Measurements from ENCODE around the gene SDK2.

SDK2 gene

DNA sequence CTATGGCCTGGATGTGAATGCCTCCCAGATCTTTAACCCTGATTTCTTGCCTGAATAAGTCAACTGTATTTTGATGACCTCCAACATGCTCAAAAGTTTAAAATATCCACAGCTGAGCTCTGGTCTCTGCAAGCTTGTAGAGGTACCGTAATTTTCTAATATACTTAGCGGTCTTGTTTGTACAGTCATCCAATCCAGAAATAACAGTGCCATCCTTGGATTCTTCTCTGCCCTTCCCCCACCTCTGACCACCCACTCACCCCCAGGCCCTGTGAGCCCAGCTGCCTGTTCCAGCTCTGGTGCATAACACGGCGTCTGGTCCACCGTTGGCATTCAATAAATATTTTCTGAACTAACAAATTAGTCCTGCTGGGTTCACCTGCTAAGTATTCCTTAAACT, 113.1 kb downstream of the SDK2 start:
- no peak for DNase-seq

DNA sequence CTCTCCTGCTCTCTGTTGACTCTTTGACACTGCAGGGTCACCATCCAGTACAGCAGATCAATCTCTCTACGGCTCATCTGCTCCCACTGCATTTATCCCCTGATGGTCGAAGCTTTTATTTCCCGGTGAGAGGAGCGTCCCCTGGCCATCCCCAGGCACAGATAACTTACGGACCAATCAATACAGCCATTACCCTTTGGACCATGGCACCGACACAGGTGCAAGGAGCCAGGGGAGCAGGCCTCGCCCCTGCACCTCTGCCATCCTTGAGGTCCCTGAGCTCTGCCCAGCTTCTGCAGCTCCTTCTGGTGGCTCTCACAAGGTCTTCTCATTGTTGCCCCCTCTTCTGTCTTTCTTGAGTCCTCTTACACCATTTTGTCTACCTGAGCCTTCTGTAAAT, 115.6 kb downstream of the SDK2 start:
- no peak for DNase-seq

DNA sequence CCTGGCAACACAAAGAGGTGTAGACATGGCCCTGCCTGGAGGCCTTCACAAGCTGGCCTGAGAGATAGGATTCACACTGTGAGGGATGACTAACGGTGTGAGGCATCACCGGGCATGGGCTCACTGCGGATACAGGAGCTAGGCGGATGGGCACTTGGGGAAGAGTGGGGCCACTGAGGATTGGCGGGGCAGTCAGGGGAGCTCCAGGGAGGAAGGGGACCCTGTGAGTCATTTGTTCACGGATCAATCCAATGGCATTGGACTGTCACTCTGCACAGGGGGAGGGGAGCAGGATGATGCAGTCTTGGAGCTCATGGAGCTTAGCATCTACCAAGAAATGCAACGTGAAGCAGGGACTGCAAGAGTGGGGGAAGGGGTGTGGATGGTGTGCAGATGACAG, 117.3 kb downstream of the SDK2 start:
- DNase-seq: no peak

DNA sequence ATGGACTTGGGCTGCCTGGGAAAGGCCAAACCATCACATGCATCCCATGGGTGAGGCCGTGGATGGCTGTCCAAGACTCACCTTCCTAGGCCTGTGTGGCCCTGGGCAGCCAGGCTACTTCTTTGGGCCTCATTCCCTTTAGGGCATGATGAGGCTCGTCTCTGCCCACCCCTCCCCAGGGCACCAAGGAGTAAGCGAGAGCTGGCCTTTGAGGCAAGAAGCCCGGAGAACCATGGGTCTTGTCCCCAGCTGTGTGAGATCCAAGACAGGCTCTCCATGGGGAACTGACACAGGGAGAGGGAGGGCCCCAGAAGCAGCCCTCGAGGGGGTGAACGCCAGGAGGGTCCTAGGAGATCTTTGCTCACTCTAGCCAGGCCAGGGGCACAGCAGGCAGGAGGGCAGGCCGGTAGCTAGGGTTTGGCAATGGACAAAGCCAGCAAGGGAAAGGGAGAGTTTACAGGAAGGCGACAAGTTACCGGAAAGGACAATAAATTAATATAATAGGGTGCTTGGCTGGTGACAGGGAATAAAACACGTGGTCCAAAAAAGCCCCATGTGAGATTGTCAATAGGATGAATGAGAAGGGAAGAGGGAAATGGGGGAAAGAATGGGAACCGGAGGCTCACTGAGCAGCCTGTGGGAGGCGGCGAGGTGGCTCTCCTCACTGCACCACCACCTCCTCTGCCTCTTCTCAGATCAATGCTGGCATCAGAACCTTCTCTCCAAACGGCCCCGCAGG, 119.1 kb downstream of the SDK2 start:
- DNase-seq: no peak

DNA sequence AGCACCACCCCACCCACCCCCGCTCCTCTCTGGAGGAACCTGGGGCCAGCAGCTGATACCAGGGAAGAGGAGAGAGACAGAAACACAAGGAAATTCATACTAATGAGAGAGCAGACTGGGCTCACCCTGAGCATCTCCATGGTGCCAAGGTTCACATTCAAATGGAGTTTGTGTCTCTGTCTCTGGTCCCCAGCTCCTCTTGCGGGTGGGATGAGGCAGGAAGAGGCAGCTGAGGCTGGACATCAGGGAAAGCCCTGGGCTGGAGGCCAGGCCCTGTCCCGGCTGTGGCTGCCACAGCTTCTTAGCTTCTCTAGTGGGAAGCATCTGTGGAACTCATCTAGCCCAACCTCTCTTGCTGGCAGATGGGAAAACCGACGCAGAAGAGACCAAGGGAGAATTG, 121.5 kb downstream of the SDK2 start:
- no peak for DNase-seq

DNA sequence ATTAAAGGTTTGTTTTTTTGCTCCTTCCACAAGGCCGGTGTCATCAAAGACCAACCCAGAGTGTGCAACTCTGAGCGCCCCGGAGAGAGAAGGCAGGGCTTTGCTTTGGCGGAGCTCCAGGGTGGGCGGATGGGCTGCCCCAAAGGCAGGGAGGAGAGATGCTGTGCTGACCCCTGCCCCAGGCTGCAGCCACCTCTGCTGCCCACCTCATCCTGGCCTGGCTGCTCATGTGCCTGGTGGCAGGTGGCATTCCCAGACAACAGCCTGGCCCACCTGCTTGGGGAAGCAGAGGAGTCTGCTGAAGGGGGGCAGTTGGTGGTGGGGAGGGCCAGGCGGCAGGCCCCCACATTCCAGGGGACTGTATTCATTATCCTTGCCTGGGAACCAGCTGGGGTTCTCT, 122.1 kb downstream of the SDK2 start:
- DNase-seq: no peak

DNA sequence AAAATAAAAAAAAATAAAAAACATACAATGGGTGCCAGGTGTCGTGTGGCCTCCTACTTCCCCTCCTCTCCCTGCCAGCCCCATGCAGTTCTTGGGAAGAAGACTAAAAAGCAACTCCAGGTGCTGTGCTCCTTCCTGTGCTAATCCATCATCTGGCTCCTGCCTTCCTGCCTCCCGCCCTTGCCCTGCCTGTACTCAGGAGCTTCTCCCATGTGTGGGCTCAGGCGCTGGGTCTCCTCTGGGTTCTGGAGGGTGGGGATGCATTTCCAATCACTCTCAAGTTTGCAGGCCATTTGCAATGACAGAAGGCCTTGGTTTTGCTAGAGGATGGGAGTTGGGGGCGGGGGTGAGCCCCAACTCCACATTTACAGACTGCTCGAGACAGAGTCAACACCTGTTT, 122.9 kb downstream of the SDK2 start:
- DNase-seq: no peak

DNA sequence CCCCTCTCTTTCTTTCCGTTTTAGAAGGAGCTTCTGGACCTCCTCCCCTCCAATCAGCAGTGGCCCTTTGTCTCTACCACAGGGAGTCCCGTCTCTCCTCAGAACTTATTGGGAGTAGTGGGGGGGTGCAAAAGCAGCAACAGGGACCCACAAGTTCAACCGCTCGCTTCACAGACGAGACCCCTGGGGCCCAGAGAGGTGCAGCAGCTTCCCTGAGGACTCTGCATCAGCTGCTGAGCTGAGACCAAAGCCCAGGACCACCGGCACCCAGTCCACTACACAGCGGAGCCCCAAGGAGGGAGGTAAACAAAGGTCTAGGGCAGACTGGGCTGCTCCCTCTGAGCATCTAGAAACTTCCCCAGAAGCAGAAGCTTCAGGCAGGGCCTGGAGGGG, 123.9 kb downstream of the SDK2 start:
- no peak for DNase-seq

DNA sequence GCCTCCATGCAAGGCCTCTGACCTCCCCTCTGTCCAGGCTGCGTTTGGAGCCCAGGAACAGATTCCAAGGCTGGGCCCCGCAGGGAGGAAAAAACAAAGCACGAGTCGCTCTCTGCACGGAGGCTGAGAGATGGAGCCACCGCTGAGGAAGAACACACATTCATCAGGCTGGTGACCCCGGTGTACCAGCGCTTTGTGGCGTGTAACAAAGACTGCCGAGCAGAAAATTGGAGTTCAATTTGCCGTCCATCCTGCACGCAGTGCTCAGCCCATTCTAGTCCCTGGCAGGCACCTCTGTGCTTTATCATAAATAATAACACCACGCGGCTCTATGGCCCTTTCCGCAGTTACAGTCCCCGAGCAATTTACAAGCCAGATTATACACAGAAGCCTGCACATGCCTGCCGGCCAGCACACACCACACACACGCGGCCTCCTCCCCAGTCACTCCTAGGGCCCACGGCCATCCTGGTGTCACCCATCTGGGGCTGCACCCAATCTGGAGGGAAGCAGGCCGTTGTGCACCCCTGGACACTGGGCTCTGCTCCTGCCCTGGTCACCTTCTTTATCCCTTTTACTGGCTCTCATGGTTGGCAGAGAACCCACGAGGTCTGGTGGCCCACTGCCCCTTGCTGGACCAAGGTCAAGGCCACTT, 124.4 kb downstream of the SDK2 start:
- DNase-seq: no peak

DNA sequence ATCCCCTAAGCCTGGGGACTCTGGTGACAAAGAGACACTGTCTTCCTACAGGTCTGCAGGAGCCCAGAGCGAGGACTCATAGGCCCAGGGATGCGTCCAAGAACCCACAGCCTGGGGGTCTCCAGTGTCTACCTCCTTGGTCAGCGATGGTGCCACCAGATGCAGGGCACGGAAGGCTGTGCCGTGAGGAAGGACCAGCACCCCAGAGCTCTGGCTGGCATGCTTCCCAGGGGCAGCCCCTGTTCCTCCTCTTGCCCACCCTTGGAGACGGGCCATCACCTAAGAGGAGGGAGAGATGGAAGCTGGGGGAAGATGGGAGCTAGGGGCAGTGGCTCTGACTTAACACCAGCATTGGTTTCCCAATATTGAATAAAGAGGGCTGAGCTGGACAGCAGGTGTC, 125.2 kb downstream of the SDK2 start:
- DNase-seq: no peak

DNA sequence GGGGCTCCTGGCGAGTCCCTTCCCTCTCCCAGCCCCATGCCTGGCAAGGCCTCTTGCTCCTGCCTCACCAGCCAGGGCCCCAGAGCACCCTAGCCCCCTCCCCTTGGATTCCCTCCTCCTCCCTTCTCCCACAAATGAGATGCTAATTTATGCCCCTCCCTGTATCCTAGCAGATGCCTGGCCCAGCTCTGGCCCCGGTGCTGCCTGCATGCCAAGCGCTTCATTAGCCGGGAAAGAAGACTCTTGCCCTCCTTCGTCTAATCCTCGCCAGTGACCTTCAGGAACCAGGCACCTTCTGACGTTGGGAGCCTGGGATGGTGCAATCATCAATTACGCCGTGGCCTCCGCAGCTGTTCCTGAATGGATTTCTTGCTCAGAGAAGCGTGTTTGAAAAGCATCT, 127.8 kb downstream of the SDK2 start:
- no peak for DNase-seq

DNA sequence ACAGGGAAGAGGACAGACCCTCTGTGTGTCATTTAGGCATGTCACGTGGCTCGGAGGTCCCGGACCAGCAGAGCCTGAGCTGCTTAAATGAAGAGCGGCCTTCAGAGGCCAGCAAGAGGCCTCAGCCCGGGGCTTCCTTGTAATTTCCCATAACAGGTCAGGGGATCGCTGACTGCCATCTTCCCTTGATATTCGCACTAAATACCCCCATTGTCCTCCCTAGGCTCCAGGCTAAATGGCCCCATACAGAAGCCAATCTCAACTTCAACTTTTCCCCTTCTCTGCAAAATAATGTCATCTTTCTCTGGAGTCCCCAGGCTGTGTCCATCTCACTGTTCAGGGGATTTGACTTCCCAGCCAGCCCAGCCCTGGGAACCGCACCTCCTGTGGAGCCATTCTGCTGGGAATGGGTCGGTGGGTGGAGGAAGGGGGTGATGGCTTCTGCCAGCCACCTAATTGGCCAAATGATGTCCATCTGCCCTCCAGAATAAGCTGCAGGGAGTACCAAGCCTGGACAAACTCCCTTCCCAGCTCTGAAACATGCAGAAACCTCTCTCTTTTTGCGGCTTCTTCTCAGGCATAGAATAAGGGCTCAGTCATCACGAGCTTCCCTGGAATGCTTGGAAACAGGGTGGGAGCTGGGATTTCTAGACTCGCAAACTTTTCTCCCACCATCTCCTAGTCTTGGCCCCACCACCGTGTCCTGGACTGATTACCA, 129.9 kb downstream of the SDK2 start:
- no peak for DNase-seq

DNA sequence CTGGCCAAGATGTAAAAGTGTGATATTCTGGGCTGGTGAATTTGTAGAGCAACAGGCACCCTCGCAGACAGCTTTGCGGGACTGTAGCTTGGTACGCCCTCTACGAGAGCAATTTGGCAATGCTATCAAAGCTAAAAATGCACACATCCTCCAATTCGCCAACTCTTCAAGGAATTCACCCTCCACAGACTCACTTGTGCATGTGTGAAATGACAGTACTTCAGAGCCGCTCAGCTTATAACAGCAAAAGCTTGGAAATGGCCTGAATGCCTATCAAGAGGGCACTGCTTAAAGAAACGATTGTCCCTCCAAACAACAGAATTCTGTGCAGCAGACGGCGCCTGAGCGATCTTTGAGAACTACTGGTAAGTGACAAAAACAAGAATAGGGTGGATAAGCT, 130.8 kb downstream of the SDK2 start:
- no peak for DNase-seq

DNA sequence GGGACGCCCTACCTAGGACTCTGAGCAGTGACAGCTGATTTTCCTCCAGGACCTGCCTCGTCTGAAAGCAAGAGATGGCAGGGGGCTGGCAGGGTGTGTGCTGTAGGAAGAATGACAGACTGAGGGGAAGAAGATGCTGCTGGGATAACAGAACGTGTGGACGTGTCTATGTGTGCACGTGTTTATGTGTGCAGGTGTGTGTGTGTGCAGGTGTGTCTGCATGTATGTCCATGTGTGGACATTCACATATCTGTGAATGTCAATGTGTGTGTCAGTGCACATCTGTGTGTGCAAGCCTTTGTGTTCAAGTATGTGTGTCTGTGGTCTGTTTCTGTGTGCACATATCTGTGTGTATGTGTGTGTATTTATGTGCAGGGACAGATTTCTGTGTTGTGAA, 132.5 kb downstream of the SDK2 start:
- DNase-seq: no peak

DNA sequence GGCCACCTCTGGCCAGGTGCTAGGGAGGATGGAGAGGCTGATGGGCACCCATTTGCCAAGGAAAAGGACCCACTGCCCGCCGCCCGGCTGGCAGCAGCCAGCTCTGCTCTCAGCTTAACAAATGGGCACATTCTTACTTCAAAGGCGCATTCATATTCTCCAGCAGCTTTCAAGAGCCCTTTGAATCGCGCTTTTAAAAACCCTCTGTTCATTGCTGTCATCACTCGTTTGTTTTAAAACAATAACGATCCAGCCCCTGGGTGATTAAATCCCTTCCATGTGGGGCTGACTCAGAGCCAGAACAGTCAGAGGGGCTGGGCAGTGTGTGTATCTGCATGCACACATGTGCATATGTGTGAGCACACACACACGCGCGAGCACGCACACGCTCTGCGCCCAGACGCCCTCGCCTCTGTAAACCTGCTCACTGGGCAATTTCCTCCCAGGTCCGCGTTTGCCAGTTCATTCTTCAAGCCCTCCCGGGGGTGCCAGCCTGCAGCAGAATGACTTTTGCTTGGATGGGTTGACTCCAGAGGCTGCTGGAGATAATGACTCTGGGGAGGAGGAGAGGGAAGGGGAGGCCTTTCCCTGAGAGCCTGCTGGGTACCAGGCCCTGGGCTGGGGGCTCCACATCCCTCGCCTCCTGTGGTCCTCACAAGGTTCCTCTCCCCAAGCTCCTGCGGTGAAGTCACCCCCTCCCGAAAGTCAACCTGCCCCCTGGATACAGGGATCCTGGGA, 133.1 kb downstream of the SDK2 start:
- no peak for DNase-seq

DNA sequence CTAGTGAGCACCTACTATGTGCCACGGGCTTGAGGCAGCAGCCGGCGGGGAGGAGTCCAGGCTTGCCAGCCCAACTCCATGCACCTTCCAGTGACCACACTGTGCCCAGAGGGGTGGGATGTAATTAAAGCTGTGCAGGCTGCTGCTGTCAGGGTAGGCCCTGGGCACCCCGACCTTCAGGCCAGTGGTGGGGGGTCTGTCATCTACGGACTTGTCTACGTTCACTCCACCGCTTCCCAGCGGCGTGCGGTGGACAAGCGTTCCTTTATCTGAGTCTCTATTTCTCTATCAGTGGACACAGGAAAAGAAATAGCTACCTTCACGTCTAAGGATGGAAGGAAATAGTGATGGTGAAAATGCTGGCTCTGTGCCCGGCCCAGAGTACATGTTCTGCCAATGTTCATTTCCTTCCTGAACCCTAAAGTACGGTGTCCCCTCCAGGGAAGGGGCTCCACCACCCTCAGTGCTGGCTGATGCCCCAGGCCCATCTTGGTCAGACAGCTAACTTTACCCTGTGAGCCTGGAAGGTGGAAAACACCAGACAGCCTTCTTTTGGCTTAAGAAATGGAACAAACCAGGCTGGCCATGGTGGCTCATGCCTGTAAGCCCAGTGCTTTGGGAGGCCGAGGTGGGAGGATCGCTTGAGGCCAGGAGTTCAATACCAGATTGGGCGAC, 135.2 kb downstream of the SDK2 start:
- DNase-seq: no peak

DNA sequence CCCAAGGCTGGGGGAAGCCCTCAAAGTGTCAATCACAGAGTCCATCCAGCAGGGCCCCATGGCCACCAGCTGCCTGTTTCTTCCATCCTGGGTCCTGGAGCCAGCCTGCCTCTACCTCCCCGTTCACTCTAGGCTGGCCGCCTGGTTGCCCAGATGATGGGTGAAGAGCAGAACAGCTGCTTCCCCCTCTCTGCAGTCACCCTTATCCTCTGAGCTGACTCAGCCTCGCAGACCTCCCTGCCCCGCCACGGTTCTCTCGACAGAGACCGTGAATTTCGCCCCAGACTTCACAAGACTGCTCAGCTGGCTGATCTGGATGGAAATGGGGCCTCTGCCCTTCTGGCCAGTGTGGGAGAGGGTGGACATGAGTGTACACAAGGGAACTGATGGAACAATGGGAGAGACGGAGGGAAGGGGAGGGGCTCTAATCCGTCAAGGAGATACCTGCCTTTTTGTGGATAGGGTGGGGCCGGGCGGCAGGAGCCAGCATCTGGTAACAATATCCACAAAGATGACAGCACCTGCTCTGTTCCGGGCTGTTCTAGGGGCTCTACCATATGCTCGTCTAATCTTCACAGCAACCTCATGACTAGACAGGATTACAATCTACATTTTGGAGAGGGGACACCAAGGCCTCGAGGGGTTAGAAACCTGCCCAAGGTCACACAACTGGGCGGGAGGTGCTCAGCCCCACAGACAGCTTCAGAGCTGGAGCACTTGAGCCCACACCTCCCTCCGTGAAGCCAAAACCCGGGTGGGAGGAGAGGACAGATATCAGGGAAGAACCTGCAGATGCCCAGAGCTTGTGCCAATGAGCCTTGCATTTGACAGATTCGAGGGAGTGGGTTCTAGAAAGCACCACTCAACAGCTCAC, 136.0 kb downstream of the SDK2 start:
- DNase-seq: no peak

DNA sequence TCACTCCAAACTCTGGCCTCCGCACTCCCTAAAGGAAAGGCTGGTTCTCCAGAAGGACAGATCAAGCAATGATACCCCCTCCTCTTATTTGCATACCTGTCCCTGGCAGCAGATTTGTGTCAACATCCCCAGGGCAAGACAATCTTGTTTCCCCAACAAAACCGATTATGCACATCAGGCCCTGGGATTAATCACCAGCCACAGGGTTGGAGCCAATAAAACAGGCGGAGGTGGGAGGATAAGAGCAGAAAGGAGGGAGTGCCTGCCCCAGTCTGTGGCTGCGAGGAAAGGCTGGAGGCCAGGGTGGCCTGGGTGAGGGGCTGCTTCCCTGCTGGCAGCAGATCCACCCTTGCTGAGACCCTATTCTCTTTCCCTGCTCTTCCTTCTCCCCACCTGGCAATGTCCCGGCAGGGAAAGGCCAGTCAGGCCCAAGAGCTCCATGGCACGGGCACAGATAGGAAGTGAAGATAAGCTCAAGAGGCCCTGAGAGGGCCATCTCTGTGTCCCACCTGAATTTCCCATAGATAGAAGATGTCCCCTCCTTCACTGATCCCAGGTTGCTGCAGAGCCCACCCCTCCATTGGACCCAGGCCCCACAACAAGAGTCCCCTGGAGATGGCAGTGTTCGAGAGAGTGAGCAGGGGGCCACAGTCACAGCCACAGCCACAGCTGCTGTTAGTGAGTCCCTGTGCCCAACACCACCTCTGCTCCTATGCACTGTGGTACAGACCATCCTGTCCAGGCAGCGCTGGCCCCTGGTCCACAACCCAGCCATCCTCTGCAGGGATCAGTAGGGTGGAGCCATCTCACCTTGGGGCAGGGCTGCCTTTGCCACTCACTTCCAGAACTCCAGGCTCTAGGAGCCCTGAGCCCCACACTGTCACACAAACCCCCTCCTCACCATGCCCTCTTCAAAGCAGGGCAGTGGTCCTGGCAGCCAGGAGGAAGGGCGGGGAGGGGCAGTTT, 137.5 kb downstream of the SDK2 start:
- no peak for DNase-seq

DNA sequence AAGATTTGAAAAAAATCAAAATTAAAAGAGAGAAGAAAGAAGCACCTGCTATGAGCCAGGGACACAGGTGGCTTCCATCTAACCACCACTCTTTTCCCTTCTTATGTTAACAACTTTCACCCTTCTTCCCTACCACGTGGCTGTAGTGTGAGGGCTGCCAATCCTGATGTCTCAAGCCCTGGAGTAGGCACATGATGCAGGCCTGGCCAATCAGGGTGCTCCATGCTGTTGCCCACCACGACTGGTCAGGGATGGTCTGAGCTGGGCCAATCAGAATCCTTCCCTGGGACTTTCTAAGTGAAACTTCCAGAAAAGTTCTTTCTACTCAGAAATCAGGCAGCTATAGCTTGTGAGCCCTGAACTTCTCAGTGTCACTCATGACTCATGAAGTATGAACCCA, 140.7 kb downstream of the SDK2 start:
- no peak for DNase-seq

DNA sequence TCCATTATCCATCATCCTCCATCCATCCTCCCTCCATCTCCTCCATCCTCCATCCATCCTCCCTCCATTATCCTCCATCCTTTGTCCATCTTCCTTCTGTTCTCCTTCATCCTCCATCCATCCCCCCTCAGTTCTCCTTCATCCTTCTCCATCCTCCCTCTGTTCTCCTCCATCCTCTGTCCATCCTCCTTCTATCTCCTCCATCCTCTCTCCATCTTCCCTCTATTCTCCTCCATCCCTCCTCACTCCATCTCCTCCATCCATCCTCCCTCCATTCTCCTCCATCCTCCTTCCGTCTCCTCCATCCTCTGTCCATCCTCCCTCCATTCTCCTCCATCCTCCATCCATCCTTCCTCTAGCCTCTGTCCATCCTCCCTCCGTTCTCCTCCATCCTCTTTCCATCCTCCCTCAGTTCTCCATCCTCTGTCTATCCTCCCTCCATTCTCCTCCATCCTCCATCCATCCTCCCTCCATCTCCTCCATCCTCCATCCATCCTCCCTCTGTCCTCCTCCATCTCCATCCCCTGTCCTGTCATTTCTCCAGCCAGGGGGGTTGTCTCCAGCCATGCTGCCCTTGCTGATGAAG, 143.7 kb downstream of the SDK2 start:
- no peak for DNase-seq

Data from CD4-positive, alpha-beta T cell treated with Interleukin-4 for 1 hour (primary cell).